Ishikawa (cell line): ENCODE measurements around the gene GRIFIN.

Source experiments
- EP300 ChIP-seq: IDR thresholded peaks from 2 replicates; pipeline ENCODE4 v1.6.1; 2012; ENCODE audit warnings: borderline replicate concordance
- TAF1 ChIP-seq: IDR thresholded peaks from 2 replicates; pipeline ENCODE4 v1.6.1; 2012; ENCODE audit warnings: low read depth, mild to moderate bottlenecking

- TF ChIP-seq TAF1: no peak
- TF ChIP-seq EP300: no peak
Measured at GRCh38 chr7:2438186-2438585, 38.0 kb downstream of the GRIFIN start.
